ENCODE results near the gene KIF17.

DNA sequence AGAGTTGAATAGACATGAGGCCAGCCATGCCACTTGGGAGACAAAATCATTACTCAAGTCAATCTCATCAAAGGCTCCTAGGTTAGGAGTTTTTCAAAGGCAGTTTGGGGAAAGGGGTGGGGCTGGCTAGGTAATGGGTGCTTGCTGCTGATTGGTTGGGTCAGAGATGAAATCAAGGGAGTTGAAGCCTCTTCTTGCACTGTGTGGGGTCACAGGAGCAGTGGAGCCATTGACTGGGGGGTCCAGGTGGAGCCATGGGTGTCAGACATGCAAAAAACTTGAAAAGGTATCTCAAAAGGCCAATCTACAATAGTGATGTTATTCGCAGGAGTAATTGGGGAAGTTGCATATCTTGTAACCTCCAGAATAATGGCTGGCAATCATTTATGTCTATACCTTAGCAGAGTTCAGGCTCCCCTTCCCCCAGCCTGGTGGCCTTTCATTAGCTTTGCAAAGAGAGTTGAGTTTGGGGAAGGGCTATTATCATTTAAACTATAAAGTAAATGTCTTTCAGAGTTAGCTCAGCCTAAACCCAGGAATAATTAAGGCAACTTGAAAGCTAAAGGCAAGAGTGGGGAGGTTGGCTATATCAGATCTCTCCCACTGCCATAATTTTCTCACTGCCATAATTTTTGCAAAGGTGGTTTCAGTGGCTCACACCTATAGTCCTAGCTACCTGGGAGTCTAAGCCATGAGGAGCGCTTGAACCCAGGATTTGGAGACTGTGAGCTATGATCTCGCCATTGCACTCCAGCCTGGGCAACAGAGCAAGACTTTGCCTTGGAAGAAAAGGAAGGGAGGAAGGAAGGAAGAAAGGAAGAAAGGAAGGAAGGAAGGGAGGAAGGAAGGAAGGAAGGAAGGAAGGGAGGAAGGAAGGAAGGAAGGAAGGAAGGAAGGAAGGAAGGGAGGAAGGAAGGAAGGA is 92.4 kb downstream of the KIF17 start:
- TF ChIP-seq, protein P1, sequence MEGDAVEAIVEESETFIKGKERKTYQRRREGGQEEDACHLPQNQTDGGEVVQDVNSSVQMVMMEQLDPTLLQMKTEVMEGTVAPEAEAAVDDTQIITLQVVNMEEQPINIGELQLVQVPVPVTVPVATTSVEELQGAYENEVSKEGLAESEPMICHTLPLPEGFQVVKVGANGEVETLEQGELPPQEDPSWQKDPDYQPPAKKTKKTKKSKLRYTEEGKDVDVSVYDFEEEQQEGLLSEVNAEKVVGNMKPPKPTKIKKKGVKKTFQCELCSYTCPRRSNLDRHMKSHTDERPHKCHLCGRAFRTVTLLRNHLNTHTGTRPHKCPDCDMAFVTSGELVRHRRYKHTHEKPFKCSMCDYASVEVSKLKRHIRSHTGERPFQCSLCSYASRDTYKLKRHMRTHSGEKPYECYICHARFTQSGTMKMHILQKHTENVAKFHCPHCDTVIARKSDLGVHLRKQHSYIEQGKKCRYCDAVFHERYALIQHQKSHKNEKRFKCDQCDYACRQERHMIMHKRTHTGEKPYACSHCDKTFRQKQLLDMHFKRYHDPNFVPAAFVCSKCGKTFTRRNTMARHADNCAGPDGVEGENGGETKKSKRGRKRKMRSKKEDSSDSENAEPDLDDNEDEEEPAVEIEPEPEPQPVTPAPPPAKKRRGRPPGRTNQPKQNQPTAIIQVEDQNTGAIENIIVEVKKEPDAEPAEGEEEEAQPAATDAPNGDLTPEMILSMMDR (IDR thresholded peaks at IDR 0.05) = no peak
- no peak for TF ChIP-seq POLR2A (IDR thresholded peaks at IDR 0.05)
